GM12865 (cell line): Measurements from ENCODE around the gene FBXO8.

ENCODE experiments used
- DNase-seq: peaks from one replicate; pipeline ENCODE4 v3.0.0; 2010; ENCODE audit warnings: low read depth
- H3K4me3 ChIP-seq: 2 replicates; pipeline ENCODE4 v1.5.1; 2011; ENCODE audit warnings: mild to moderate bottlenecking, low read depth, low read length, control low read depth
- TF ChIP-seq, protein P1 (sequence below): IDR thresholded peaks from 2 replicates; pipeline ENCODE4 v1.5.1; 2011; ENCODE audit warnings: low read length, control low read depth, low read depth, inconsistent platforms; ENCODE audit not compliant: insufficient read depth; ENCODE audit errors: missing control alignments

FBXO8 gene

DNA sequence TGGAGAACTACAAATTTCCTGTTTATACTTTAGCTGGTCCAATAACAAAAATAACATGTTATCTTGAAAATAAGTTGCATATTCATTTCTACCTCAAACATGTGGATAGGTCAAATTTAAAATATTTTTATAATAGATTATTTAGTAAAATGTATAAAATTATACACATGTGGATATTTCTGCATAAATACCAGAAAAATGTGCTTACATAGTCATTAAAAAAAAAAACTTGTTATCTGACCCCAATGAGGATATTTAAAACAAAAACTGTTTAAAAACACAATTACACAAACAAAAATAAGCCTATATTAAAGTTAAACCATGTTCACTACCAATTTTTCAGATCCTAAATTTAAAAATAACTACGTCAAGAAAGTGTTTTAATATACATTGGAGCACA is 28.1 kb downstream of the FBXO8 start:
- H3K4me3 ChIP-seq = no peak overlapping the region
- DNase-seq = no peak
- TF ChIP-seq, protein P1, sequence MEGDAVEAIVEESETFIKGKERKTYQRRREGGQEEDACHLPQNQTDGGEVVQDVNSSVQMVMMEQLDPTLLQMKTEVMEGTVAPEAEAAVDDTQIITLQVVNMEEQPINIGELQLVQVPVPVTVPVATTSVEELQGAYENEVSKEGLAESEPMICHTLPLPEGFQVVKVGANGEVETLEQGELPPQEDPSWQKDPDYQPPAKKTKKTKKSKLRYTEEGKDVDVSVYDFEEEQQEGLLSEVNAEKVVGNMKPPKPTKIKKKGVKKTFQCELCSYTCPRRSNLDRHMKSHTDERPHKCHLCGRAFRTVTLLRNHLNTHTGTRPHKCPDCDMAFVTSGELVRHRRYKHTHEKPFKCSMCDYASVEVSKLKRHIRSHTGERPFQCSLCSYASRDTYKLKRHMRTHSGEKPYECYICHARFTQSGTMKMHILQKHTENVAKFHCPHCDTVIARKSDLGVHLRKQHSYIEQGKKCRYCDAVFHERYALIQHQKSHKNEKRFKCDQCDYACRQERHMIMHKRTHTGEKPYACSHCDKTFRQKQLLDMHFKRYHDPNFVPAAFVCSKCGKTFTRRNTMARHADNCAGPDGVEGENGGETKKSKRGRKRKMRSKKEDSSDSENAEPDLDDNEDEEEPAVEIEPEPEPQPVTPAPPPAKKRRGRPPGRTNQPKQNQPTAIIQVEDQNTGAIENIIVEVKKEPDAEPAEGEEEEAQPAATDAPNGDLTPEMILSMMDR = no peak

DNA sequence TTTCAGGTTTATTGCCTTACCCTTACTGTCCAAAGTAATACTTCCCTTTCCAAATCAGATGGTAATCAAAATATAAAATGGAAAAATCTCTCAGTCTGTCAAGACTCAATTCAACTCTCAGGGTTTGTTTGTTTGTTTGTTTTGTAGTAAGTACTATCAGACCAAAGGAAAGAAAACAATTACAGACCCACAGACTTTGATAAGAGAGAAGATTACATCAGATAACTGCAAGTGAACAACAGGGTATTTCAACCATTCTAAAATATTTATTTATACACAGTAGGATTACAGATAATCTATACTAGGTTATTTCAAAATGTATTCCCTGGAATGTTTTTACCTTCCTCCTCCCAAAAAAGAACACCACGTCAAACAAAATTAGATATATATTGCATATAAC is 28.9 kb downstream of the FBXO8 start:
- H3K4me3 ChIP-seq = no peak overlapping the region
- TF ChIP-seq, protein P1 = no peak
- DNase-seq = no peak

DNA sequence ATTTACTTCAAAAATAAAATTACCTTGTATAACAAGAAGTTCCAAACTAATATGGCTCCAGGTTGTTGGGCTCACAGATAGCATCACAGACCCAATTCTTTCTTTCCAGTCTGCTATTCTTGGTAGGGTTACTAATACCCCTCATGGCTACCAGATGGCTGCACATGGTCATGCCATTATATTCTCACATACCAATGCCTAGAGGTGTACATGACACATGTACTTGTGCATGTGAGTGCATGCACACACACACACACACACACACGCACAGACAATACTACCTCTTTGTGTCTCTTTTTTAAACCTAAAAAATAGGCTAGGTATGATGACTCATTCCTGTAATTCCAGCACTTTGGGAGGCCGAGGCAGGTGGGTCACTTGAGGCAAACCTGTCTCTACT is 31.1 kb downstream of the FBXO8 start:
- no peak for DNase-seq
- H3K4me3 ChIP-seq = no peak overlapping the region
- TF ChIP-seq, protein P1 = no peak

DNA sequence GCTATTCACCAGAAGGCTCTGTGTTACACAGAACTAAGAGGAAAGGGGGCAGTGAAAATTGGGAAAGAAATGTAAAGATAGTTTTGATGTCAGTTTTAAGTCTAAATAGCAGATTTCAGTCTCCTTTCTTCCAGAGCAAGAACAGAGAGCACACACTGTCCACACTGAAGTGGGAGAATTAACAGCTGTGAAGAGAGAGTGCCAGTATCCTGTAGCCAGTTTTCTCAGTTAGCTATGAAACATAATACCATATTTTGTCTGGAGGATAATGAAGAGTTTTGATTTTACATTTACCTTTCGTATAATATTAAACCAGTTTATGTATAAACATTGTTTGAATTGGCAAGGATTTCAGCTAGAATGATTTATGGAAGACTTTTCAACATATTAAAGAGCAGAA is 35.1 kb downstream of the FBXO8 start:
- no peak overlapping the region for H3K4me3 ChIP-seq
- TF ChIP-seq, protein P1 = no peak
- no peak for DNase-seq

DNA sequence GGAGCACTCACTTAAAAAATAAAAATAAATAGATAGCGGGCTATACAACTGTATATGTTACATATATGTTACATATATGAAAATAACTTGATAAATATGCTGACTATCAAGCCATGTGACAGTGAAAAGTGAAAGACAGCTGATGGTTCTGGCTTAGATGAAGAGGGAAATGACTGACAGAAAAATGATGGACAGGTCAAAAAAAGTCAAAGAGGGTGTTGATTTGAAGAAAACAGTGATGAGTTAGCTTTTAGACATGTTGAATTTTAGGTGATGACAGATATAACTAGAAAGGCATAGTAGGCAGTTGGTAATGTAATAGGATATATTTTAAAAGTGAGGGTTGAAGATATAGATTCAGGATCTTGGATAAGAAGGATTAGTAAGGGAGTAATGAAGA is 37.8 kb downstream of the FBXO8 start:
- TF ChIP-seq, protein P1 = no peak
- DNase-seq = no peak
- H3K4me3 ChIP-seq = no peak overlapping the region

DNA sequence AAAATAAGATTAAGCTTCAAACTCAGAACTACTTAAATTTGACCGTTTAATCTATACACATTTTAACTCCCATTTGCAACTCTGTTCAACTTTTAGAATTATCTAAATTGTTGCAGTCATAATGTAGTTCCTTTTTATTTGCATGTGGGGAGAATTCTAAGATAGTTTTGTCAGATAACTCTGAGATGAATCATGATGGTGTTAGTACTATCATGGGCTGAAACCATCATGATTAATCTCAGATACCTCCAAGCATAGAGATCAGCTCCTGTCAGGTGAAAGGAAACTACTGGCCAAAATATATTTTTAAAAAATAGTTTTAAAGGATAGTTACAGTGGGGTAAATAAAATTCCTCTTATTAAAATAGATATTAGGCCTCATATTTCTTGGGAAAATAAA is 39.0 kb downstream of the FBXO8 start:
- TF ChIP-seq, protein P1 = no peak
- DNase-seq = no peak
- no peak overlapping the region for H3K4me3 ChIP-seq

DNA sequence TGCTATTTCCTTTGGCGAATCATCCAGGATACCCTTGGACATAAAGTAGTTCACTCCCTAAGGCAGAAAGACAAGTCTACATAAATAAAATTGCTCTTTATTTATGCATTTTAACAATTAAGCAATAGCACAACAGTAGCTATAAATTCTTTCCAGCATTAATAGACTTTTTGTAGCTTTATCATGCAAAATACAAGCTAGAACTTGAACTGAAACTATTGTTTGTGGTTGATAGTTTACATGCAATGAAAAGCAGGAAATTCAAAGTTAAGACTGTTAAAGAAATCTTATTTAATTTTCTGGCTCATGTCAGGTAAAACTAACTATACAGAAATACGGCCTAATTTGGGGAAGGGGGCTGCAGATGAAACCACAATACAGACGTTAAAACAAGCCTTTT is 42.3 kb downstream of the FBXO8 start:
- DNase-seq = no peak
- TF ChIP-seq, protein P1 = no peak
- no peak overlapping the region for H3K4me3 ChIP-seq
